H1 (cell line): ENCODE data around the gene COL6A5.

Experiments
- CHD2 ChIP-seq: IDR thresholded peaks from 2 replicates; pipeline ENCODE4 v1.6.1; 2012; ENCODE audit warnings: low read length, improper control_type of control experiment
- CTCF ChIP-seq, 3 experiments: IDR thresholded peaks; 1 replicate in 2 of 3; 2 replicates in 1 of 3; pipeline versions ENCODE4 v1.5.1 to v1.6.1; 2011; ENCODE audit warnings: low read length in 3 of 3, mild to moderate bottlenecking in 3 of 3, inconsistent platforms in 2 of 3, low read depth in 1 of 3, moderate library complexity in 1 of 3; ENCODE audit not compliant: insufficient read depth in 1 of 3; ENCODE audit errors: control extremely low read depth in 1 of 3
- EZH2 ChIP-seq: fragments of 200-600 bp; sonication (generic); IDR thresholded peaks from 2 replicates; pipeline ENCODE4 v1.7.1; 2012; ENCODE audit warnings: low read depth, mild to moderate bottlenecking, moderate library complexity, low read length, inconsistent platforms; ENCODE audit not compliant: severe bottlenecking
- GABPA ChIP-seq: IDR thresholded peaks from 2 replicates; pipeline ENCODE4 v1.6.1; 2011; ENCODE audit warnings: mild to moderate bottlenecking, low read length, moderate library complexity, borderline replicate concordance; ENCODE audit not compliant: insufficient read depth
- POLR2A ChIP-seq, 2 experiments: IDR thresholded peaks; 1 replicate in 1 of 2; 2 replicates in 1 of 2; pipeline ENCODE4 v1.6.1; 2011; ENCODE audit warnings: low read depth in 2 of 2, low read length in 2 of 2, mild to moderate bottlenecking in 2 of 2; ENCODE audit errors: control extremely low read depth in 1 of 2
- POLR2AphosphoS5 ChIP-seq: IDR thresholded peaks from 2 replicates; pipeline ENCODE4 v1.6.1; 2011; ENCODE audit warnings: low read depth, low read length
- POU5F1 ChIP-seq: IDR thresholded peaks from 2 replicates; pipeline ENCODE4 v1.6.1; 2011; ENCODE audit warnings: low read depth, mild to moderate bottlenecking, low read length, moderate library complexity
- RAD21 ChIP-seq, 2 experiments: IDR thresholded peaks in 1 of 2; conservative IDR thresholded peaks in 1 of 2; 2 replicates each; pipeline ENCODE4 v1.6.1; 2011; ENCODE audit warnings: low read depth in 2 of 2, low read length in 2 of 2, improper control_type of control experiment in 1 of 2, inconsistent platforms in 1 of 2, mild to moderate bottlenecking in 1 of 2, moderate library complexity in 1 of 2
- SP1 ChIP-seq: IDR thresholded peaks from 2 replicates; pipeline ENCODE4 v1.6.1; 2011; ENCODE audit warnings: low read depth, low read length
- SP2 ChIP-seq: IDR thresholded peaks from 2 replicates; pipeline ENCODE4 v1.6.1; 2012; ENCODE audit warnings: mild to moderate bottlenecking, low read length, inconsistent platforms

- TF ChIP-seq POLR2A (IDR thresholded peaks at IDR 0.05; ENCODE audit: control extremely low read depth in 1 of 2, low read depth in 2 of 2, low read length in 2 of 2) (no peak), POLR2AphosphoS5 (no peak), POU5F1 (no peak), SP1 (no peak), EZH2 (no peak), CTCF (IDR thresholded peaks at IDR 0.05; ENCODE audit: control extremely low read depth in 1 of 3, insufficient read depth in 1 of 3, low read depth in 1 of 3, low read length in 3 of 3) (no peak), RAD21 (IDR thresholded peaks at IDR 0.05 in 1 of 2, conservative IDR thresholded peaks at IDR 0.05 in 1 of 2; ENCODE audit: low read depth in 2 of 2, low read length in 2 of 2) (no peak), SP2 (no peak), GABPA (no peak), CHD2 (no peak)
Measured at GRCh38 chr3:130514681-130515080, 169.2 kb downstream of the COL6A5 start.
